ENCODE measurements around the gene FANCE.
"Not testable (repeated sequence)": the region's sequence is repeated elsewhere in the genome, so short reads cannot be mapped to it uniquely, and the experiment has no call there.

Gene FANCE

GRCh38 chr6:35500782-35501181 lies 48.6 kb downstream of the FANCE start:
- DNase-seq, result no peak

GRCh38 chr6:35501784-35502183 lies 49.6 kb downstream of the FANCE start:
- no peak for DNase-seq

- no peak for DNase-seq
These were observed 51.4 kb downstream of the FANCE start for GRCh38 chr6:35503534-35503933.

GRCh38 chr6:35505999-35506412 lies 53.9 kb downstream of the FANCE start:
- DNase-seq, result no peak

- DNase-seq, result no peak
These were observed 54.4 kb downstream of the FANCE start for GRCh38 chr6:35506536-35506935.

- DNase-seq, result no peak
These were observed 55.1 kb downstream of the FANCE start for GRCh38 chr6:35507221-35507620.

- no peak for DNase-seq
These were observed 55.9 kb downstream of the FANCE start for GRCh38 chr6:35508027-35508426.

GRCh38 chr6:35508542-35508941 lies 56.4 kb downstream of the FANCE start:
- DNase-seq, result no peak

GRCh38 chr6:35510916-35511561 lies 58.9 kb downstream of the FANCE start:
- no peak for DNase-seq

GRCh38 chr6:35511562-35511941 lies 59.4 kb downstream of the FANCE start:
- no peak for DNase-seq

- DNase-seq, result no peak
These were observed 59.9 kb downstream of the FANCE start for GRCh38 chr6:35512006-35512405.

GRCh38 chr6:35512740-35513139 lies 60.6 kb downstream of the FANCE start, which contains the start of gene TULP1:
Gene TULP1 (minus strand): TSS chr6:35512896. CDS start chr6:35512858, 38 bp downstream.
- no peak for DNase-seq

- no peak for DNase-seq
These were observed 62.4 kb downstream of the FANCE start for GRCh38 chr6:35514587-35514986.

GRCh38 chr6:35515939-35516338 lies 63.8 kb downstream of the FANCE start:
- DNase-seq, result not testable (repeated sequence)

Measured in activated CD8-positive, alpha-beta memory T cell treated with anti-CD3 and anti-CD28 coated beads, Interleukin-2, amount 50 U/mL, for 4 hours (primary cell).